HEK293 (cell line): ENCODE data around the gene RBP2.

Experiments
- REPIN1 ChIP-seq: fragments of 450-650 bp; formaldehyde crosslinking; IDR thresholded peaks from 2 replicates; pipeline ENCODE4 v1.5.1; 2017; ENCODE audit warnings: missing biosample characterization, missing genetic modification characterization, low read depth
- TCF7L2 ChIP-seq: IDR thresholded peaks from 2 replicates; pipeline ENCODE4 v1.6.1; 2011; ENCODE audit warnings: low read depth, mild to moderate bottlenecking, inconsistent platforms, low read length, moderate library complexity, borderline replicate concordance
- ZNF274 ChIP-seq, 2 experiments: fragments of 200-500 bp in 1 of 2; fragments of 450-650 bp in 1 of 2; sonication (Bioruptor generic) in 1 of 2; formaldehyde crosslinking in 1 of 2; IDR thresholded peaks; 2 replicates each; pipeline versions ENCODE4 v1.5.1 to v1.6.1; 2014 to 2016; ENCODE audit warnings: borderline replicate concordance in 1 of 2, inconsistent platforms in 1 of 2, low read length in 1 of 2, missing biosample characterization in 1 of 2, missing genetic modification characterization in 1 of 2
- ZNF302 ChIP-seq: fragments of 450-650 bp; formaldehyde crosslinking; IDR thresholded peaks from 2 replicates; pipeline ENCODE4 v1.5.1; 2016; ENCODE audit warnings: missing biosample characterization, missing genetic modification characterization, low read depth
- ZNF350 ChIP-seq: fragments of 450-650 bp; formaldehyde crosslinking; IDR thresholded peaks from 2 replicates; pipeline ENCODE4 v1.5.0; 2017; ENCODE audit warnings: missing biosample characterization, mild to moderate bottlenecking, missing genetic modification characterization
- ZSCAN16 ChIP-seq: fragments of 450-650 bp; formaldehyde crosslinking; IDR thresholded peaks from 2 replicates; pipeline ENCODE4 v1.5.1; 2016; ENCODE audit warnings: missing biosample characterization, missing genetic modification characterization
- TF ChIP-seq, protein P1 (sequence below): fragments of 450-650 bp; formaldehyde crosslinking; IDR thresholded peaks from 2 replicates; pipeline ENCODE4 v1.5.1; 2016; ENCODE audit warnings: missing biosample characterization, missing genetic modification characterization
- TF ChIP-seq, protein P2 (sequence below): fragments of 450-650 bp; formaldehyde crosslinking; IDR thresholded peaks from 2 replicates; pipeline ENCODE4 v1.5.1; 2016; ENCODE audit warnings: missing biosample characterization, missing genetic modification characterization
- TF ChIP-seq, protein P3 (sequence below): fragments of 450-650 bp; formaldehyde crosslinking; IDR thresholded peaks from 2 replicates; pipeline ENCODE4 v1.5.1; 2016; ENCODE audit warnings: missing biosample characterization, missing genetic modification characterization, low read depth

DNA sequence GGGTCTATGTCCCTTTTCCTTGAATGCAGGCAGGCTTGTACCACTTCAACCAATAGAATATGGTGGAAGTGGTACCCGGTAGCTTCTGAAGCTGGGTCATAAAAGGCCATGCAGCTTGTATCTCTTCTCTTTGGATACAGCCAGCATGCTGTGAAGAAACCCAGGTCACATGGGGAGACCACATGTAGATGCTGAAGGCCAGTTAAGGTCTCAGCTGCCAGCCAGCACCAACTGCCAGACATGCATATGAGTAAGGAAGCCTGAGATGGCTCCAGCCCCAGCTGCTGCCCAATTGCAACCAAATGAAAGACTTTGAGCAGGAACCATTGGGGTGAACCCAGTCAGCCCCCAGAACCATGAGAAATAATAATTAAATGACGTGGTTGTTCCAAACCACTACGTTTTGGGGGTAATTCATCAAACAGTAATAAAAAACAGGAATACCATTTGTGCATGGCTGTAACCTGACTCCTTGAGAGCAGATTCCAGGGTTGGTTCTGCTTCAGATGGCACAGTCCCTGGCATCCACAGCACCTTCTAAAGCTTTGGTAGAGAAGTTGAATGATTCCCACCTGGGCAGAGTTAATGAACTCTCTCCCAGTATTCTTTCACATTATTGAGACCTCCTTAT is 3.8 kb downstream of the RBP2 start:
- TF ChIP-seq ZNF274 (IDR thresholded peaks at IDR 0.05; ENCODE audit: low read length) = no peak
- no peak for TF ChIP-seq ZNF274 (tag by site-specific recombination; IDR thresholded peaks at IDR 0.05; ENCODE audit: borderline replicate concordance)
- TF ChIP-seq, protein P1, sequence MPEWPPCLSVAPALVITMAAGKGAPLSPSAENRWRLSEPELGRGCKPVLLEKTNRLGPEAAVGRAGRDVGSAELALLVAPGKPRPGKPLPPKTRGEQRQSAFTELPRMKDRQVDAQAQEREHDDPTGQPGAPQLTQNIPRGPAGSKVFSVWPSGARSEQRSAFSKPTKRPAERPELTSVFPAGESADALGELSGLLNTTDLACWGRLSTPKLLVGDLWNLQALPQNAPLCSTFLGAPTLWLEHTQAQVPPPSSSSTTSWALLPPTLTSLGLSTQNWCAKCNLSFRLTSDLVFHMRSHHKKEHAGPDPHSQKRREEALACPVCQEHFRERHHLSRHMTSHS (tag by site-specific recombination) = no peak
- TF ChIP-seq ZNF350 (tag by site-specific recombination) = no peak
- TF ChIP-seq, protein P2, sequence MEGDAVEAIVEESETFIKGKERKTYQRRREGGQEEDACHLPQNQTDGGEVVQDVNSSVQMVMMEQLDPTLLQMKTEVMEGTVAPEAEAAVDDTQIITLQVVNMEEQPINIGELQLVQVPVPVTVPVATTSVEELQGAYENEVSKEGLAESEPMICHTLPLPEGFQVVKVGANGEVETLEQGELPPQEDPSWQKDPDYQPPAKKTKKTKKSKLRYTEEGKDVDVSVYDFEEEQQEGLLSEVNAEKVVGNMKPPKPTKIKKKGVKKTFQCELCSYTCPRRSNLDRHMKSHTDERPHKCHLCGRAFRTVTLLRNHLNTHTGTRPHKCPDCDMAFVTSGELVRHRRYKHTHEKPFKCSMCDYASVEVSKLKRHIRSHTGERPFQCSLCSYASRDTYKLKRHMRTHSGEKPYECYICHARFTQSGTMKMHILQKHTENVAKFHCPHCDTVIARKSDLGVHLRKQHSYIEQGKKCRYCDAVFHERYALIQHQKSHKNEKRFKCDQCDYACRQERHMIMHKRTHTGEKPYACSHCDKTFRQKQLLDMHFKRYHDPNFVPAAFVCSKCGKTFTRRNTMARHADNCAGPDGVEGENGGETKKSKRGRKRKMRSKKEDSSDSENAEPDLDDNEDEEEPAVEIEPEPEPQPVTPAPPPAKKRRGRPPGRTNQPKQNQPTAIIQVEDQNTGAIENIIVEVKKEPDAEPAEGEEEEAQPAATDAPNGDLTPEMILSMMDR (tag by site-specific recombination) = no peak
- TF ChIP-seq, protein P3, sequence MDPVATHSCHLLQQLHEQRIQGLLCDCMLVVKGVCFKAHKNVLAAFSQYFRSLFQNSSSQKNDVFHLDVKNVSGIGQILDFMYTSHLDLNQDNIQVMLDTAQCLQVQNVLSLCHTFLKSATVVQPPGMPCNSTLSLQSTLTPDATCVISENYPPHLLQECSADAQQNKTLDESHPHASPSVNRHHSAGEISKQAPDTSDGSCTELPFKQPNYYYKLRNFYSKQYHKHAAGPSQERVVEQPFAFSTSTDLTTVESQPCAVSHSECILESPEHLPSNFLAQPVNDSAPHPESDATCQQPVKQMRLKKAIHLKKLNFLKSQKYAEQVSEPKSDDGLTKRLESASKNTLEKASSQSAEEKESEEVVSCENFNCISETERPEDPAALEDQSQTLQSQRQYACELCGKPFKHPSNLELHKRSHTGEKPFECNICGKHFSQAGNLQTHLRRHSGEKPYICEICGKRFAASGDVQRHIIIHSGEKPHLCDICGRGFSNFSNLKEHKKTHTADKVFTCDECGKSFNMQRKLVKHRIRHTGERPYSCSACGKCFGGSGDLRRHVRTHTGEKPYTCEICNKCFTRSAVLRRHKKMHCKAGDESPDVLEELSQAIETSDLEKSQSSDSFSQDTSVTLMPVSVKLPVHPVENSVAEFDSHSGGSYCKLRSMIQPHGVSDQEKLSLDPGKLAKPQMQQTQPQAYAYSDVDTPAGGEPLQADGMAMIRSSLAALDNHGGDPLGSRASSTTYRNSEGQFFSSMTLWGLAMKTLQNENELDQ (tag by site-specific recombination) = no peak
- TF ChIP-seq REPIN1 = no peak
- TF ChIP-seq ZSCAN16 = no peak
- TF ChIP-seq TCF7L2 = no peak
- TF ChIP-seq ZNF302 (tag by site-specific recombination) = no peak
